Stimulated activated CD4-positive, alpha-beta T cell treated with anti-CD3 and anti-CD28 coated beads, Interleukin-4, amount 100 ng/mL, for 1 hour (primary cell): ENCODE results near the gene ADPRS.

Experiments
- DNase-seq: peaks from one replicate; pipeline ENCODE4 v3.0.0-alpha.2; 2020

Gene ADPRS

GRCh38 chr1:36109041-36109679 lies 20.5 kb downstream of the ADPRS start:
- DNase-seq = peak; percentile 26

DNA sequence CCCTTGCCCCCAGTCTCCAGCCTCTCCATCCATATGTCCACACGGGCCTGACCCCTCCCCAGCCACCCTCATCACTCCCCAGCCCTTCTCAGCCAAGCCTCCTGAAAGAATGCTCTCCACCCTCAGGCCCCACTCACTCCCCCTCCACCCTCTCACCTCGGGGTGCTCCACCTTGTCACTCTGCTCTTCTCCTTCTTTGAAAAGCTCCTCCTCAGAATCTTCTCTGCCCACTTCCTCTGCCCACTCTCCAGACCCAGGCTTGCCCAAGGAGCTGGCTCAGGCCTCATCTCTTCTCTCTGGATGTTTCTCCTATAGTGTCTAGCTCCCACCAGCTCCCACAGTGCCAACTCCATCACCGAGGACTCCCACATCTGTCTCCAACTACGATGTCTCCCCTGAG lies 22.5 kb downstream of the ADPRS start:
- no peak for DNase-seq

GRCh38 chr1:36112823-36113222 lies 24.1 kb downstream of the ADPRS start:
- DNase-seq = no peak

GRCh38 chr1:36114371-36114770 lies 25.7 kb downstream of the ADPRS start:
- no peak for DNase-seq

GRCh38 chr1:36115200-36115669 lies 26.5 kb downstream of the ADPRS start:
- no peak for DNase-seq

GRCh38 chr1:36115931-36116330 lies 27.2 kb downstream of the ADPRS start:
- no peak for DNase-seq

DNA sequence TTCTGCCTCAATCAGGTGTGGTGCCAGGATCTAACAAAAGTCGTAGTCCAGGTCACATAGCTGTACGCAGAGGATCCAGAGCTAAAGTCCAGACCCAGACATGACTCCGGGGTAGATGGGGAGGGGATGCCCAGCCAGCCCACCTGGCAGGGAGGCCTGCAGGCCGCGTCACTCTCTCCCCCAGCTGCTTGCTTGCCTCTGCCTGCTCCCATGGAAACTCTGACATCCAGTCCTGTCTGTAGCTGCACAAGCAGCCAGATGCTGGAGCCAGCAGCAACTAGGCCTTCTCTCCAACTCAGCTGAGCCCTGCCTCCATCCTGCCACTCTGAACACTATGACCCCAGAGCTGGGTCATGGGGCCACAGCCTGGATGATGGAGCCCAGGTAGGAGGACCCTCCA lies 28.2 kb downstream of the ADPRS start:
- DNase-seq = no peak

DNA sequence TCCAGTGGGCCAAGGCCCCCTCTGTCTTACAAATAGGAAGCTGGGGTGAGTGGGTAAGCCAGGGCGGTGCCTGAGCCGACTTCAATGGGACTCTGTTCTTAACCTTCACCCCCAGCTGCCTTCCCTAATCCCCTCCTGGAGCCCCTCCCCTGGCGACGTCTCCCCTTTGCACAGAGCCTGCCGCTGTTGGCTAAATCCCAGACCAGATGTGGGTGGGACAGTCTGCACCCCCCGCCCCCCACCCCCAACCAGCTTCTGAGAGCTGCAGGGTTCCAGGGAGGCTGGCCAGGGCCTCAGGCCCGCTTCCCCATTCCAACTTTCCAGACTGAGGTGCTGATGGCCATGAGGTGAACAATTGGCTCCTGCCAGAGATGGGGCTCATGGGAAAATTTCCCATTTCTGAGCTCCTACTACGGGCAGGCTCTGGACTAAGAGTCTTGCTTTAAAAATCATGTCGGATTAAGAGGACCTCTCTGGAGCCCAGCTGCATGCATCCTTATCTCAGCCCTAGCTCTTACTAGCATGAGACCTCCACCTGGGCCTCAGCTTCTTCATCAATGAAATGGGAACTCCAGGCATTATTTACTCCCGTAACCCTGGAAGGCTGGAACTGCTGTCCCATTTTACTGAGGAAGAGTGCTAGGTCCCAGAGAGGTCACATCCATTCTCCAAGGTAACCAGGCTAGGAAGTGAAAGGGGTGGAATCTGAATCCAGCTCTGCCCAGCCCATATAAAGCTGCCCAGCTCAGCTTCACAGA lies 29.9 kb downstream of the ADPRS start:
- DNase-seq = no peak

DNA sequence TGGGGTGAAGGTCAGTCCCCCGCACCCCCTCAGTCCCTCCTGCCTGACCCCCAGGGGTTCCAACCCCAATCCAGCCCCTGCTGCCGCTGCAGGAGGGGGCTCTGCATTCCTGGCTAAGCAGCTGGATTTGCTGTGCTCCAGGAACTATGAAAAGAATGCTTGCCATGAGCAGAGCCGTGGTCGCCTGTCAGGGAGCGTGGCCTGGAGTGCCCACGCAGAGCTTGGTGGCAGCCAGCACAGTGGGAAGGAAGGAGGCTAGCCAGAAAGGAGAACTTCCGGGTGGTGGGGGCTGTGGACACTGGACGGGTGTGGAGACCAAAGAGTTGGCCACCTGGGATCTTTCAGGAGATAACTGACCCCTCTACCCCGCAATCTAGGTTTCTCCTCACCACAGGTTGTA lies 30.8 kb downstream of the ADPRS start:
- DNase-seq = no peak

DNA sequence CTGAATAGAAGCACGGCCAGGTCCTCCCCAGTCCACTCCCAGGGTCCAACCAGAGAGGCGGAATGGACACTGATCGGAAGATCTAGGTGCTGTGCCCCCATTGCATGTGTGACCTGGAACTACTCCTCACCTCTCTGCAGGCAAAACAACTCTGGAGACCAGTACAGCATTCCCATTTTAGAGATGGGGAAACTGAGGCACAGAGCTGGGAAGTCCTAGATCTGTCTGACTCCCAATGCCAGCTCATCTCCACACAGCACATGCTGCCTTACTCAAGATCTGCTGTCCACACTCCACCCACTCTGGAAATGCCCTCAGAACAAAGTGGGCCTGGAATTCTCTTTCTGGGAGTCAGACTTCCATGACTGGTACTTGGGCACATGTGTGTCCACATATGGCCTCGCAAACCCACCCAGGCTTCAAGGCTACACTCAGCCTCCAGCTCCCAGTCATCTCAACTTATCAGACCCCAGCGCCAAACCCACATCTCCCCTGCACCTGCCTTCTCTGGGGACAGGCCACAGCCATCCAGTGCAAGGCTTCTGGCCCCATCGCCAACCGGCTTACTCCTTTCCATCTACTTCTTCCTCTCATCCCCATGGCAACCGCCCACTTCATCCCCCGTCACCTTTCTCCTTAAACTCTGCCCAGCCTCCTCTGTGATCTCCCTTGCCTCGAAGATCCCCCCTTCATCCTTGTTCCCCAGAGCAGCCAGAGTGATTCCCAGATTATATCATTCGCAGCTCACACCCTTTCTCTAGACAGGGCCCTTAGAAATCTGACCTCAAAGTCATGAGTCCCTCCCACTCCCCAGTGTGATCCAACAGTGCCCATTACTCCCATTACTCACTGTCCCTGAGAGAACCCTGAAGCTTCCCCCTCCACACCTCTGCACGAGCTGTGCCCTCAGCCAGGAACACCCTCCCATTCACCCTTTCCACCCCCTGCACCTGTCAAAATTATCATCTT lies 33.7 kb downstream of the ADPRS start:
- DNase-seq = no peak

- no peak for DNase-seq
Measured at GRCh38 chr1:36123356-36123755, 34.7 kb downstream of the ADPRS start.

GRCh38 chr1:36124404-36125128 lies 35.9 kb downstream of the ADPRS start:
- DNase-seq = no peak

GRCh38 chr1:36125129-36125991 lies 36.7 kb downstream of the ADPRS start, which contains the start of gene COL8A2:
Gene COL8A2 (minus strand): TSS chr1:36125222. CDS start chr1:36100242, 24,980 bp downstream.
- no peak for DNase-seq

DNA sequence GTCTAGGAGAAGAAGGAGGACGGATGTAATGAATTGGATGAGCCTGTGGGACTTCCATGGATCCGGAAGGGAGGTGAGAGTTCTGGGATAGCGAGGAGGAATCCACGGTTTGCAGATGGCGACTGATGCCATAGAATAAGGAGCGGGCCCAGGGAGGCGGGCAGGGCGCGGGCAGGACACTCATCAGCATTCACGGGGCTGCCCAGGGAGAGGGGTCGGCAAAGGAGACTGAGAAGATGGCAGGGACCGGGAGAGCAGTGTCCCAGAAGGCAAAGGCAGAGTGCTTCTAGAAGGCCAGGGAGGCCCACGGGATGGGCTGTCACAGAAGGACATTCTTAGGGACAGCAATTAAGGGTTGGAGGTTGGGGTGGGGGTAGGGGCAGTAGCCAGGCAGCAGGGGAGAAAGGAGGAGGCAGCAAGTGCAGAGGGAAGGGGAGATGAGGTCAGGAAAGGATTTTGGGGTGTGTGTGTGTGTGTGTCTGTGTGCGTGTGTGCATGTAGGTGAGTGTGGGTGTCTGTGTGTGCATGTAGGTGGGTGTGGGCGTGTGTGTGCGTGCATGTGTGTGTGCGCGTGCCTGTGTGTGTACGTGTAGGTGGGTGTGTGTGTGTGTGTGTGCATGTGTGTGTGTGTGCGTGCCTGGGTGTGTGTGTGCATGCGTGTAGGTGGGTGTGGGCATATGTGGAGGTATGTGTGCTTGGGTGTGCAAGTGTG lies 37.5 kb downstream of the ADPRS start:
- no peak for DNase-seq

- no peak for DNase-seq
Measured at GRCh38 chr1:36126797-36127500, 38.3 kb downstream of the ADPRS start.

GRCh38 chr1:36128126-36128904 lies 39.6 kb downstream of the ADPRS start:
- no peak for DNase-seq

DNA sequence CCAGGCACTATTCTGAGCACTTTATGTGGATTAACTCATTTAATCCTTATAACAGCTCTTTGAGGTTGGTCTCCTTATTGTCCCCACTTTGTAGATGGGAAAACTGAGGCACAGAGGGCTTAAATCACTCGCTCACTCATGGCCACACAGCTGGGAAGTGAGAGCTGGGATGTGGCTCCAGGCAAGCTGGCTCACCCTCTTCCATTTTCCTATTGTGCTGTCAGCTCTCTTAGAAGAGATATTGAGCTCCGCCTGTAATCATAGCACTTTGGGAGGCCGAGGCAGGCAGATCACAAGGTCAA lies 40.2 kb downstream of the ADPRS start:
- no peak for DNase-seq

GRCh38 chr1:36132029-36132428 lies 43.3 kb downstream of the ADPRS start:
- DNase-seq = no peak

- DNase-seq = no peak
Measured at GRCh38 chr1:36133484-36133883, 44.8 kb downstream of the ADPRS start.

DNA sequence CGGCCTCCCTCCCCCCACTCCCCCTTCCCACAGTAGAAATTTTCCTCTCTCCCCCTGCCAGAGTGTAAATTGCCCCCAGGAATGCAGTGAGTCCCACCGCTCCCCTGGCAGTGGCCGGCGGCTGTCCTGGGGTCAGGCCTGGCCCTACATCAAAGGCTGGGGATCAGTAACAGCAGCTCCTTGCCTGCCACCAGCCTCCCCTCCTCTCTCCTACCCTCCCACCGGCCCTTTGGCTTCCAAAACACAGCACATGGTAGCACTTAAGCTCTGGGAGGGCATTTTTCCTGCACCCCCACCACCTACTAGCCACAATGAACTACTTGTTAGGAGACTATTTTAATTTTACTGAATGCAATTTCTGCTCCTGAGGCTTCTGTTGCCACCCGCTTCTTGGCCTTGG lies 45.3 kb downstream of the ADPRS start:
- no peak for DNase-seq
